ENCODE measurements around the gene TMEM171. TPM values are rescaled to one million over a fixed set of nuclear protein-coding genes. Genes with fewer than 3 reads are reported as not detected.
A peak's percentile ranks its signal among the peaks of the same experiment; 100 is the strongest.

Gene TMEM171
- total RNA-seq, 1 donor from 2014 or later, result 0.45 TPM

- Histone ChIP-seq H3K36me3 (ENCODE audit: insufficient read depth, low read length) (no peaks in the 10 kb centered on the region), H3K27me3 (ENCODE audit: insufficient read depth, low read length) (no peaks in the 10 kb centered on the region), H4K20me1 (ENCODE audit: insufficient read depth, low read length) (no peaks in the 10 kb centered on the region), H3K27ac (ENCODE audit: low read depth, low read length) (no peak overlapping the region), H3K4me3 (ENCODE audit: insufficient read depth, low read depth, low read length) (no peak overlapping the region), H3K9ac (ENCODE audit: low read length) (no peak overlapping the region), H3K4me2 (ENCODE audit: low read length) (no peak overlapping the region), H2AFZ (ENCODE audit: low read depth, low read length) (no peak overlapping the region), H3K9me3 (ENCODE audit: insufficient read depth, low read depth, low read length) (no peaks in the 10 kb centered on the region), H3K79me2 (ENCODE audit: insufficient read depth, low read length) (no peaks in the 10 kb centered on the region), H3K4me1 (ENCODE audit: insufficient read depth, low read length) (peaks cover 5% of the 10 kb centered on the region)
- Mint-ChIP-seq H3K4me3 (ENCODE audit: unreplicated experiment) (no peak overlapping the region), H3K4me1 (ENCODE audit: low read depth, unreplicated experiment) (peaks cover 6% of the 10 kb centered on the region), H3K27ac (ENCODE audit: unreplicated experiment) (no peak overlapping the region), H3K36me3 (ENCODE audit: low read depth, unreplicated experiment) (peaks cover 1% of the 10 kb centered on the region), H3K27me3 (ENCODE audit: low read depth, unreplicated experiment) (peaks cover 8% of the 10 kb centered on the region), H3K9me3 (ENCODE audit: unreplicated experiment) (peaks cover 5% of the 10 kb centered on the region)
- DNase-seq (ENCODE audit: low read depth), result no peak
- peak; percentile 50 for FAIRE-seq
- TF ChIP-seq EZH2 (IDR thresholded peaks at IDR 0.05; ENCODE audit: insufficient read depth, low read length), result no peak
- TF ChIP-seq, protein P1, sequence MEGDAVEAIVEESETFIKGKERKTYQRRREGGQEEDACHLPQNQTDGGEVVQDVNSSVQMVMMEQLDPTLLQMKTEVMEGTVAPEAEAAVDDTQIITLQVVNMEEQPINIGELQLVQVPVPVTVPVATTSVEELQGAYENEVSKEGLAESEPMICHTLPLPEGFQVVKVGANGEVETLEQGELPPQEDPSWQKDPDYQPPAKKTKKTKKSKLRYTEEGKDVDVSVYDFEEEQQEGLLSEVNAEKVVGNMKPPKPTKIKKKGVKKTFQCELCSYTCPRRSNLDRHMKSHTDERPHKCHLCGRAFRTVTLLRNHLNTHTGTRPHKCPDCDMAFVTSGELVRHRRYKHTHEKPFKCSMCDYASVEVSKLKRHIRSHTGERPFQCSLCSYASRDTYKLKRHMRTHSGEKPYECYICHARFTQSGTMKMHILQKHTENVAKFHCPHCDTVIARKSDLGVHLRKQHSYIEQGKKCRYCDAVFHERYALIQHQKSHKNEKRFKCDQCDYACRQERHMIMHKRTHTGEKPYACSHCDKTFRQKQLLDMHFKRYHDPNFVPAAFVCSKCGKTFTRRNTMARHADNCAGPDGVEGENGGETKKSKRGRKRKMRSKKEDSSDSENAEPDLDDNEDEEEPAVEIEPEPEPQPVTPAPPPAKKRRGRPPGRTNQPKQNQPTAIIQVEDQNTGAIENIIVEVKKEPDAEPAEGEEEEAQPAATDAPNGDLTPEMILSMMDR (IDR thresholded peaks at IDR 0.05; ENCODE audit: insufficient read depth, low read depth, low read length), result no peak
These were observed 10.2 kb upstream of the TMEM171 start for GRCh38 chr5:73110190-73110589.

GRCh38 chr5:73111536-73111935 is 8.8 kb upstream of the TMEM171 start:
- Mint-ChIP-seq H3K27me3 (ENCODE audit: low read depth, unreplicated experiment) (peaks cover 8% of the 10 kb centered on the region), H3K4me1 (ENCODE audit: low read depth, unreplicated experiment) (peaks cover 17% of the 10 kb centered on the region), H3K4me3 (ENCODE audit: unreplicated experiment) (no peak overlapping the region), H3K27ac (ENCODE audit: unreplicated experiment) (no peak overlapping the region), H3K36me3 (ENCODE audit: low read depth, unreplicated experiment) (peaks cover 1% of the 10 kb centered on the region), H3K9me3 (ENCODE audit: unreplicated experiment) (peaks cover 5% of the 10 kb centered on the region)
- no peaks in the 10 kb centered on the region for H3K9me3 ChIP-seq (ENCODE audit: insufficient read depth, low read depth, low read length)
- peaks cover 19% of the 10 kb centered on the region for H3K4me1 ChIP-seq (ENCODE audit: insufficient read depth, low read length)
- H3K4me3 ChIP-seq (ENCODE audit: insufficient read depth, low read depth, low read length), result no peak overlapping the region
- DNase-seq (ENCODE audit: low read depth) (no peak), FAIRE-seq (no peak)
- TF ChIP-seq, protein P1 (IDR thresholded peaks at IDR 0.05; ENCODE audit: insufficient read depth, low read depth, low read length), result no peak
- no peak for TF ChIP-seq EZH2 (IDR thresholded peaks at IDR 0.05; ENCODE audit: insufficient read depth, low read length)
- H4K20me1 ChIP-seq (ENCODE audit: insufficient read depth, low read length), result no peaks in the 10 kb centered on the region
- H3K79me2 ChIP-seq (ENCODE audit: insufficient read depth, low read length), result no peaks in the 10 kb centered on the region
- no peaks in the 10 kb centered on the region for H3K36me3 ChIP-seq (ENCODE audit: insufficient read depth, low read length)
- no peak overlapping the region for H3K9ac ChIP-seq (ENCODE audit: low read length)
- no peak overlapping the region for H2AFZ ChIP-seq (ENCODE audit: low read depth, low read length)
- no peak overlapping the region for H3K4me2 ChIP-seq (ENCODE audit: low read length)
- no peak overlapping the region for H3K27ac ChIP-seq (ENCODE audit: low read depth, low read length)
- no peaks in the 10 kb centered on the region for H3K27me3 ChIP-seq (ENCODE audit: insufficient read depth, low read length)

DNA sequence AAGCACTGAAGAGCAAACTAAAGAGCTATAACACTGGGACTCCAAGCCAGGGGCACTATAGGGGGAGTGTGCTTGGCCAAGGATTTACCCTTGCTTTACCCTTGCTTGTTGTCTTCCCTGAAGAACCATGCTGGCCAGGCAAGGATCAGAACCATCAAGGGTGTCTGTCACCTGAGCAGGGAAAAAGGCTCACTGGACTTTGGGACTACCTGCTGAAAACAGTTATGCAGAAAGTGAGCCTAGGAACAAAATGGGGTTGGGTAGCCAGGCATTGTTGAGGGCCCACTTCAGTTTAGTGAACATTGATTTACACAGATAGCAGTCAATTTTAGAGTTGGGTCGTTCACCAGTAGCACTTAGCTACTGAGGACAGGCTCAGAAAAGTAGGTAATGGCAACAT is 8.0 kb upstream of the TMEM171 start:
- Mint-ChIP-seq H3K27ac (ENCODE audit: unreplicated experiment) (no peak overlapping the region), H3K4me1 (ENCODE audit: low read depth, unreplicated experiment) (peaks cover 21% of the 10 kb centered on the region), H3K36me3 (ENCODE audit: low read depth, unreplicated experiment) (peaks cover 1% of the 10 kb centered on the region), H3K27me3 (ENCODE audit: low read depth, unreplicated experiment) (peaks cover 9% of the 10 kb centered on the region), H3K9me3 (ENCODE audit: unreplicated experiment) (peaks cover 5% of the 10 kb centered on the region), H3K4me3 (ENCODE audit: unreplicated experiment) (no peak overlapping the region)
- DNase-seq (ENCODE audit: low read depth), result no peak
- Histone ChIP-seq H4K20me1 (ENCODE audit: insufficient read depth, low read length) (no peaks in the 10 kb centered on the region), H3K4me3 (ENCODE audit: insufficient read depth, low read depth, low read length) (no peak overlapping the region), H3K79me2 (ENCODE audit: insufficient read depth, low read length) (no peaks in the 10 kb centered on the region), H3K27ac (ENCODE audit: low read depth, low read length) (no peak overlapping the region), H3K9ac (ENCODE audit: low read length) (no peak overlapping the region), H3K27me3 (ENCODE audit: insufficient read depth, low read length) (no peaks in the 10 kb centered on the region), H3K4me2 (ENCODE audit: low read length) (no peak overlapping the region), H2AFZ (ENCODE audit: low read depth, low read length) (no peak overlapping the region), H3K4me1 (ENCODE audit: insufficient read depth, low read length) (peaks cover 21% of the 10 kb centered on the region), H3K9me3 (ENCODE audit: insufficient read depth, low read depth, low read length) (no peaks in the 10 kb centered on the region), H3K36me3 (ENCODE audit: insufficient read depth, low read length) (no peaks in the 10 kb centered on the region)
- FAIRE-seq, result no peak
- no peak for TF ChIP-seq EZH2 (IDR thresholded peaks at IDR 0.05; ENCODE audit: insufficient read depth, low read length)
- TF ChIP-seq, protein P1 (IDR thresholded peaks at IDR 0.05; ENCODE audit: insufficient read depth, low read depth, low read length), result no peak
